Left ventricle myocardium superior (tissue), 1 donor: ENCODE data around the gene AGK. TPM values are rescaled to one million over a fixed set of nuclear protein-coding genes. Genes with fewer than 3 reads are reported as not detected.

Experiments used
- ATAC-seq: fragments of 200-7000 bp; cut with Tn5 transposase; one replicate; pipeline ENCODE4 v1.9.1; 2020; ENCODE audit warnings: mild to moderate bottlenecking, moderate library complexity
- DNase-seq: peaks from one replicate; pipeline ENCODE4 v3.0.0-alpha.2; 2020
- intact Hi-C: fragments of 100-400 bp; cut with micrococcal nuclease; formaldehyde crosslinking; loops from one replicate; pipeline ENCODE4 v1.11.0; 2022
- long read RNA-seq: library from polyadenylated mRNA; unstranded; transcript quantifications from one replicate; pipeline ENCODE4 v2.0.0, GENCODE V29; 2021
- total RNA-seq: library from RNA; stranded (reverse); fragmentation: NEBNext Ultra II Directional; extraction: Animal tissue kit (Norgen Biotek cat#: 25700); gene quantifications from one replicate; pipeline ENCODE4 v1.2.1, GENCODE V29; 2021
- donor health status: DM: no; HTN: yes; CAD: no; lungs with severe emphysema.

The AGK gene
- 37.7 TPM for total RNA-seq
- long read RNA-seq, transcript AGK-201 (16 exons, 3,849 nt): major isoform, 10 of 44 reads
- long read RNA-seq, partial matches to known transcripts: 21 of 44 reads
- long read RNA-seq, other reads (novel, unspliced or antisense): 11 of 44 reads

DNA sequence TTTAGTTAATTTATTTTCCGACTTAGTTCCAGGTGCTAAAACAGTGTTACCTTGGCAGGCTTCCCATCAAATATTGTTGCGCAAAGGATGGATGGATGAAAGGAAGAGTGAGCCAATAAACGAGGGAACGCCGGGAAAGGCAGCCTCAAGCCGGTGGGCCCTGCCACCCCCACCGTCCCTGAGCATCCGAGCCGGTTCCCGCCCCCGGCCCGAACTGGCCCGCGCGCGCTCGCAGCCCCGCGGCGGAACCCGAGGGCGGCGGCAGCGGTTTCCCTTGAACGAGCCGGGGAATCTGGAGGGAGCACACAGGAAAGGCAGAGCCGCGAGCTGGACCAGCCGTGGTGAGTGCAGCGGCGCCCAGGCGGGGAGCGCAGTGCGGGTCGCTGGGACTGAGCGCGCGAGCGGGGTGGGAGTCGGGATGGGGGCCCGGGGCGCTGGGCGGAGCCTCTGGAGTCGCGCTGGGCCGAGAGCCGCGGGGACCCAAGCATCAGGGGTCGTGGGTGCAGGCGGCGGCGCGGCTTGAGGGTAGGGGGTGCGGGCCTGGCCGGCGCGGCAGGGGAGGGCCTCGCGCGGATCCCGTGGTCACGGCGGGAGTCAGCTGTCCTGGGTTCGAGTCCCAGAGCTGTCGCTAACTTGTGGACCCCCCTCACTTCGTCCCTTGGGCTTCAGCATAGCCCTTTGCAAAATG is at the start of gene AGK:
Gene AGK (plus strand): TSS at position 317 of the 688 bp plus-strand sequence. CDS start 4,057 bp downstream, outside the sequence.
- ATAC-seq (peak; percentile 94), DNase-seq (peak; percentile 83)
- intact Hi-C loops: no loop called here

DNA sequence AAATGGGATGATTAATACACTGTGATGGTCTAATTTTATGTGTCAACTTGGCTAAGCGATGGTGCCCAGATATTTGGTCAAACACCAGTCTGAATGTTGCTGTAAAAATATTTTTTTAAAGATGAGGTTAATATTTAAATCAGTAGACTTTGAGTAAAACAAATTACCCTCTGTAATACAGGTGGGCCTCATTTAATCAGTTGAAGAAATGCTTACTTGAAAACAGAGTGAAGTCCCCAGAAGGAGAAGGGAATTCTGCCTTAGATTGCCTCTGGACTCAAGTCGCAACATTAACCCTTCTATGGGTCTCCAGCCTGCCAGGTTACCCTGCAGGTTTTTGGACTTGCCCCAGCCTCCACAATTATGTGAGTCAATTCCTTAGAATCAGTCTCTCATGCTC is 49.8 kb upstream of the AGK start:
- ATAC-seq (no peak), DNase-seq (no peak)
- intact Hi-C loops: no loop called here

DNA sequence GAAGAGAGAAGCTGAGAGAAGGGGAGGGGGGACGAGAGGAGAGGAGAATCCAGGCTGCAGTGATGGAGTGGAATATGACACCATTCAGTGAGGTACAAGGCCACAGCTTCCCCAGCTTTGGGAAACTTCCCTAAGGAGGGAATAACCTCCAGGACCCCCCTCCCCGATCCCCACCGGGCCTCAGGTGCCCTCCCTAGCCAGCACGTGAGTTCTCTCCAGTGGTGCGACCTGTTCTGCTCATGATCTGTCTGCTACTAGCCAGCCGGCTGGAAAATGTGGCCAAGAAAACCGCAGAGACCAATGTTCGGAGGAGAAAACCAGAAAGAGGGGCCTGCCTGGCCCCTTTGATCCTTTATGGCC is 39.9 kb upstream of the AGK start:
- DNase-seq (no peak), ATAC-seq (peak; percentile 19)
- intact Hi-C loops: no loop called here

DNA sequence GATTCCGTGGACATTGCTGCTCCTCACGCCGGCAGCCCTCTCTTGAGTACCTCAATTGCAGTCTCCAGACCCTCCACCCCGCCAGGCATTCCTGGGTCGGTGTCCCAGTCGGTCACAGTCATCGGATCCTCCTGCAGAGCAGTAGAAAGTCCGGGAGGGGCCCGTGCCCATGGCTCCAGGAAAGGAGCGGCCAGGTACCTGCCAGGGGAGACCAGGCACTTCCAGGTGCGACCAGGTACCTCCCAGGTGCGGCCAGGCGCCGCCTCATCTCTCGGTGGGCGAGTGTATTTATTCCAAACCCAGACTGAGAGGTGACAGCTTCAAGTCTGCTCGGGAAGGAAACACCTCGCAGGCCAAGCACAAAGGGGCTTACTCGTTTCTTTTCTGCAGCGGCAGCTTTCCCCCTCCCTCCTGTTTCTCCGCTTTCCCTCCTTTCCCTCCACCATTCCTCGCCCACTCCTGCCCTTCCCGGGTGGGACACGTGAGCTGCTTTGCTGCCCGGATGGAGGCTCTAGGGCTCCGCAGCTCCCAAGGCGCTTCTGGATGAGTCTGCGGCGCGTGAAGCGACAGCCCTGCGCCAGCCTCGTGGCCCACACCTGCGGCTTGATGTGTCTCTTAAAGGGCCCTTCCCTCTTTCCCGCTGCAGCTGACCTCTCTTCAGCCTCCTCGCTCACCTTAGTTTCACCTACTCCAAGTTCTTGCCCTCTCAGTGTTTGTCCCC is 39.4 kb upstream of the AGK start:
- DNase-seq (peak; percentile 34), ATAC-seq (peak; percentile 63)
- intact Hi-C loops: no loop called here

- intact Hi-C loops: no loop called here
- ATAC-seq (no peak), DNase-seq (no peak)
Observed at GRCh38 chr7:141512597-141512996, 38.6 kb upstream of the AGK start.

DNA sequence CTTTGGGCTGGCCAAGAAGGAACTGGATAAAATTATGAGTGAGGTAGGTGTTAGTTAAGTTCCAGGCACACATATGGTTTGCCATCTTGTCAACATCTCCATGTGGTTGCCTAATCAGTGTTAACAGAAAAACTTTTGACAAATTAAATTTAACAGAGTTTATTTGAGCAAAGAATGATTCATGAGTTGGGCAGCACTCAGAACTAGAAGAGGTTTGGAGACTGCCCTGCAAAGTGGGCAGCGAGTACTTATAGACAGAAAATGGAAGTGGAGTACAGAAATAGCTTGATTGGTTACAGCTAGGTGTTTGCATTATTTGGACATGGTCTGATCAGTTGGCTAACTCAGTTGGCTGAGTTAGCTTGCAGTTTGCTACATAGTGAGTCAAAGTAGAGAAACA is 37.5 kb upstream of the AGK start:
- intact Hi-C loops: no loop called here
- DNase-seq (no peak), ATAC-seq (no peak)

DNA sequence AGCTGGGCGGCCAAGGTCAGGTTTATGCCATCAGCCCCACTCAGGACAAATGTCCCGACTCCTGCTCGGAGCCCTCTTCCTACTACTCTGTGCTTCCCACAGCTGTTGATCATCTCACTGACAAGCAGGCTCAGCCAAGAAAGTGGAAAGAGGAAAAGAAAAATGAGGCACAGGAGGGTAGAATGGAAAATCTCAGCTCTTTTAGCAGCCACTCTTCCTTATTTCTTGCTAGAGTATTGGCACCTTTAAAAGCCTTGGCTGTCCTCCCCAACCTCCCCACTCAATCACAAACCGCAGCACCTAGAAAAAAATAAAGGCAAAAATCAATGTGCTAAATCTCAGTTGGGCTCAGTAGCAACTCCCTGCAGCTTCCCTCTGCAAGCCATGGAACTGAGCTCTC is 35.3 kb upstream of the AGK start:
- DNase-seq (no peak), ATAC-seq (no peak)
- intact Hi-C loops: no loop called here

DNA sequence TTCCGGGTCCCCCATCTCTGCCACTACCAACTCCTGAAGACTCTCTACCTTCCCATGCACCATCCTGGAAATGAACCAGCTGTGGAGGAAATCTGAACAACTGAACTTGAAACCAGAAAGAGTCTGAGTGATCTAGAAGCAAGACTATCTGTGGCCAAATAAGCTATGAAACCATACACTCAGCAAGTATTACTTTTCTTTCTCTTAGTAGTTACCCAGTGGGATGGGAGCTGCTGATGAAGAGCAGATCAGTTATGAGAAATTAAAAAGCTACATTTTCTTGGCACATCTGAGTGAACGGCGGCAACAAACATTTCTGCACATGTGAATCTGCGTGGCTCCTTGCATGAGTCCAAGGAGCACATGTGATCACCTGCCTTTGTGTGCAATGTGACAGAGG is 31.6 kb upstream of the AGK start:
- ATAC-seq (no peak), DNase-seq (no peak)
- intact Hi-C loops: no loop called here

DNA sequence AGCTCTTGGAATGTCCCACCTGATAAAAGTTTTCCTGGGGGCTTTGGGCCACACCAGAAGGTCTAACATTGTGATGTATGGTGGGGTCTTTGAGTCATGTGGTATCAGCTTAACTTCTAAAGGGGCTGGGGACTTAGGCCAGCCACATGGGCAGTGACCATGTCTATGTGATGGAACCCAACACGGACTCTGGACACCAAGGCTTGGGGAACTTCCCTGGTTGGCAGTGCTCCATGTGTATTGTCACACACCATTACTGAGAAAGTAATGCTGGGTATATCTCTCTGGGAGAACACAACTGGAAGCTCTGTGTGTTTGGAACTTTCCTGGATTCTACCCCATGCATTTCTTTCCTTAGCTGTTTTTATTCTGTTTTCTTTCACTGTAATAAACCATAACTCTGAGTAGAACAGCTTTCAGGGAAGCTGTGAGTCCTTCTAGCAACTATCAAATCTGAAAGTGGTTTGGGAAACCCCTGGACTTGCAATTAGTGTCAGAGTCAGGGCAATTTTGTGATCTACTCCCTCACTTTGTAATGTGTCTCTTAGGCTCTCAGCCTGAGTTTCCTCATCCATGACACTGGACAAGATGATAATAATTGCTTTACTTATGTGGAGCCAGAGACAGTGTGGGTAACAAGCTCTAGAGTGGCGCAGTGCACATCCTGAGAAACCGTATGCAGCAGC is 28.4 kb upstream of the AGK start:
- DNase-seq: no peak
- intact Hi-C loops: no loop called here
- ATAC-seq: no peak

DNA sequence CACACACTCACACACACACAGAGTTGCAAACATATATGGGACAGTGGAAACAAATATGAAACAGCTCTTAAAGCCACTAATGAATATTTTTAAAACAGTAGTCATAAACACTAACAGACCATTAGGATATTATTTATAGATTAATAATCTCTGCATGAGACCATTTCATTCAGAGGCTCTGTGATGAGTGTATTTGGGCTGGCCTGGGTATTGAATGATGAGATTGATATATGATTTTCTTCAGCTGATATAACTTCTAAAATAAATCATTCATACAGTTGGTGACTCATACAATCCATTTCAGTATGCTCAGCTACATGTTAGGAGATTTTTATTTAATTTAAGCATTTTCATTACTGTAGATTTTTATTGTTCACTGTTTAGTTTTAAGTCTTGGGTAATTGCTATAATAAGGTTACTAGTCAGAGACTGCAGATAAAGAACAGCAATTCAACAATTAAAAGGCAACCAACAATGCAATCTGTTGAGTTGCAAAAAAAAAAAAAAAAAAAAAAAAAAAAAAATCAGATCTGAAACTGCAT is 25.2 kb upstream of the AGK start:
- ATAC-seq (no peak), DNase-seq (no peak)
- intact Hi-C loops: no loop called here

- no peak for ATAC-seq
- DNase-seq: no peak
- intact Hi-C loops: no loop called here
Observed at GRCh38 chr7:141527076-141527475, 24.1 kb upstream of the AGK start.

DNA sequence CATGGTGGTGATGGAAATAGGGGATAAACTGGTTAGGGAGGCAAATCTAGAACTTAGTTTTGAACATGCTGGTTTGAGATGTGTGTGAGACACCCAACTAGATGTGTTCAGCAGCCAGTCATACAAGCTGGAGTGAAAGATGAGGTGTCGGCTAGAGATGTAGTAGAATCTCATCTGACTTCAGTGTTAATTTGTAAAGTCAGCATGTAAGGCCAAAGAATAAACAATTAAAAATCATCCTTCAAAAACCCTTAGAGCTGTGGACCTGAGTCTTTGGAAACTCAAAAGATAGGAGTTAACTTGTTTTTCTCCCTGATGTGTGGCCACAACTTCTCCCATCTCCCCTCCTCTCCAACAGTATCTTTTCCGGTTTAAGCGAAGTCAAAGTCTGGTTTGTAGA is 22.8 kb upstream of the AGK start:
- ATAC-seq: no peak
- intact Hi-C loops: no loop called here

DNA sequence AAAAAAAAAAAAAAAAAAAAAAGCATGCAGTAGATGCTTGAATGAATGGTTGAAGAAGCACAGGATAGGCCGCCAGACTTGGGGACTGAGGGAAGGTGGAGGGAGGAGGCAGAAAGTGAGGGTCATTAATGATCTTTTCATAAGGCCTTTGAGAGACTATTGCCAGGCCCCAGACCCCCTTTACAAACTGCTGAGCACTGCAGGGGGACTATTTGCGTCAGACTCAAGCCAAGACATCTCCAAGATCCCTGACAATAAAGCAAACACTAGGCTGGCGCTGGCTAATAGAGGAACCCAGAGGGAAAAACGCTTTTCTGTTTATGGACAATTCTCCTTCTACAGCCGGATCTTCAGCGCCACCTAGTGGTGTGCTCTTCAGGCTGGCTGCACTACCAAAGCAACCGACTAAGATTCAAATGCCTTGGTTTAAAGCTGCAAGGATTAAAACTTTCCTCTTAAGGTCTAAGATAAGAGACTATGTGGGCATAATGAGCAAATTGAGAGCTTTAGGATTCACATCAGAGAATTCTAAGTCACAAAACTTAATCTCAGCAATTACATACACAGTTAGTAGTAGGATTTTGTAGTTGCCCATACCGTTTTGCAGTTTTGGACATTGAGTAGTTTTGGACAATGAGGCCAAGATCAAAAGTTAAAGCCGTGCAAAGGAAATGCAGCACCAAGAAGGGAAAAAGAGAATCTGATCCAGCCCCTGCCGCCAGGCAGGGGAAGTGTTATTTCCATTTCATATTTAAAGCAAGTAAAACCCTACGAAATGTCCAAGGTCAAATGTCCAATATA is 17.9 kb upstream of the AGK start:
- ATAC-seq (peak; percentile 85), DNase-seq (peak; percentile 76)
- intact Hi-C loops: no loop called here

More for the DNA sequence above, 22.8 kb upstream of the AGK start:
- DNase-seq: no peak

DNA sequence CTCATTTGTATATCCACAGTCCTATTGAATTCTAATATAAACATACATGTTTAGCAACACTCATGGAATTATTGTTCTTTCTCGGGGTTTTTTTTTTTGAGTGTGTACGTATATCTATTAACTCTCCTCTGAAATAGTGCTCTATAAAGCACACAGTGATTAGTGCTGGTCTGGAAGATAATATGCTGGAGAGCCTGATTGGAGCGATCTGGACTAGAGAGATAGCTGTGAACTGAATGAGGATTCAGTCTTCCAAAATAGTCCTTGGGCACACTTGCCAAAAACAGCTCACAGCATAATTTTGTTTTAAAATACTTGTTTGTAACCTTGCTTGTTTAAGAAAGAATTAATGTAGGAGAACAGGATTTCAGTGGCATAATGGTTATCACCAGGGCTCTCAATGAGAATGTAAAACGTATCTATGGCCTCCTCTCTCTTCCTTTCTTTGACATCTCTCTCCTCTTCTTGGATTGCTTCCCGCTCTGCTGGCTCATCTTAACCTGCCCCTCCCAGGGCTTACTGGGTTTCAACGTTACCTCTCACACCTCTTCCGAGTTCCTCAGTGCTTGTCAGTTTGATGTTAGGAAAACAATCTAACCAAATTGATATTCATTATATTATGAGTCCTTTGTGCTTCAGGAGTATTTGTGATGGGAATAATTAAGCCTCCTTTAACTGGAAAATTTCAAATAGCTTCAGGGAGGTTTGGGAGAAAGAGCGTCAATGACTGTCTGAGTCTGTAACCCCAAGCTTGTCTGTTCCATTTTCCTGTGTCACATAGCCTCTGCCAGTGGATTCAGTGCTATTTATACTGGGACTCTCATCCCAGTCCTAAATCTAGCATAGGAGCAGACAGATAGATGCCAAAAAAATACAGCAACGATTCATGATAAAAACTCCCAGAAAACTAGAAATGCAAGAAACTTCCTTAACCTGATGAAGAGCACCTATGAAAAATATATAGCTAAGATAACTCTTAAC is 16.2 kb upstream of the AGK start:
- intact Hi-C loops: no loop called here
- ATAC-seq (peak; percentile 90), DNase-seq (no peak)

- no peak for ATAC-seq
- no peak for DNase-seq
- intact Hi-C loops: no loop called here
Observed at GRCh38 chr7:141537906-141538305, 13.3 kb upstream of the AGK start.

- ATAC-seq (peak; percentile 59), DNase-seq (no peak)
- intact Hi-C loops: loop anchor here (10.0 kb wide), 1 partner anchor 103 kb away; no protein-coding TSS in a partner anchor
Observed at GRCh38 chr7:141541375-141541774, 9.8 kb upstream of the AGK start.

GRCh38 chr7:141544831-141545230 is 6.4 kb upstream of the AGK start:
- intact Hi-C loops: loop anchor here (10.0 kb wide), 1 partner anchor 100 kb away; no protein-coding TSS in a partner anchor
- DNase-seq (no peak), ATAC-seq (no peak)

GRCh38 chr7:141549582-141549981 is 1.6 kb upstream of the AGK start:
- DNase-seq (no peak), ATAC-seq (no peak)
- intact Hi-C loops: loop anchor here (10.0 kb wide), 1 partner anchor 95 kb away; no protein-coding TSS in a partner anchor
